ENCODE measurements around the gene NCAM1. TPM values are rescaled to one million over a fixed set of nuclear protein-coding genes. Genes with fewer than 3 reads are reported as not detected.

The NCAM1 gene
- total RNA-seq, 3 donors from 2014 or later, result 6.3 to 97.0 (median 9.3) TPM

- H3K4me3 ChIP-seq, result no peak overlapping the region
- H3K9me3 ChIP-seq, result no peaks in the 10 kb centered on the region
- H3K4me1 ChIP-seq (ENCODE audit: low read depth), result no peaks in the 10 kb centered on the region
- TF ChIP-seq CTCF (IDR thresholded peaks at IDR 0.05), result no peak
- no peak for ATAC-seq
- intact Hi-C loops (cut with DNase I, micrococcal nuclease), result no loop called here
- no peak for DNase-seq
- no peaks in the 10 kb centered on the region for H3K36me3 ChIP-seq (ENCODE audit: low read depth)
These were observed 53.9 kb downstream of the NCAM1 start for GRCh38 chr11:113015098-113015455.

- no peak for ATAC-seq
- TF ChIP-seq CTCF (IDR thresholded peaks at IDR 0.05), result no peak
- no peaks in the 10 kb centered on the region for H3K4me1 ChIP-seq (ENCODE audit: low read depth)
- intact Hi-C loops (cut with DNase I, micrococcal nuclease), result no loop called here
- no peak for DNase-seq
- no peaks in the 10 kb centered on the region for H3K9me3 ChIP-seq
- H3K36me3 ChIP-seq (ENCODE audit: low read depth), result no peaks in the 10 kb centered on the region
- H3K4me3 ChIP-seq, result no peak overlapping the region
These were observed 55.7 kb downstream of the NCAM1 start for GRCh38 chr11:113016905-113017304.

GRCh38 chr11:113018913-113019312 is 57.7 kb downstream of the NCAM1 start:
- intact Hi-C loops (cut with DNase I, micrococcal nuclease), result no loop called here
- H3K4me3 ChIP-seq, result no peak overlapping the region
- H3K4me1 ChIP-seq (ENCODE audit: low read depth), result no peaks in the 10 kb centered on the region
- H3K36me3 ChIP-seq (ENCODE audit: low read depth), result no peaks in the 10 kb centered on the region
- DNase-seq (no peak), ATAC-seq (no peak)
- no peaks in the 10 kb centered on the region for H3K9me3 ChIP-seq
- TF ChIP-seq CTCF (IDR thresholded peaks at IDR 0.05), result no peak

- ATAC-seq, result no peak
- no peaks in the 10 kb centered on the region for H3K4me1 ChIP-seq (ENCODE audit: low read depth)
- H3K36me3 ChIP-seq (ENCODE audit: low read depth), result no peaks in the 10 kb centered on the region
- no peak overlapping the region for H3K4me3 ChIP-seq
- no peak for TF ChIP-seq CTCF (IDR thresholded peaks at IDR 0.05)
- DNase-seq, result no peak
- H3K9me3 ChIP-seq, result no peaks in the 10 kb centered on the region
- intact Hi-C loops (cut with DNase I, micrococcal nuclease), result no loop called here
These were observed 58.5 kb downstream of the NCAM1 start for GRCh38 chr11:113019711-113020110.

GRCh38 chr11:113021111-113021510 is 59.9 kb downstream of the NCAM1 start:
- DNase-seq, result no peak
- no peak for ATAC-seq
- Histone ChIP-seq H3K9me3 (no peaks in the 10 kb centered on the region), H3K36me3 (ENCODE audit: low read depth) (no peaks in the 10 kb centered on the region), H3K4me1 (ENCODE audit: low read depth) (no peaks in the 10 kb centered on the region), H3K4me3 (no peak overlapping the region)
- no peak for TF ChIP-seq CTCF (IDR thresholded peaks at IDR 0.05)
- intact Hi-C loops (cut with DNase I, micrococcal nuclease), result no loop called here

- ATAC-seq, result no peak
- no peaks in the 10 kb centered on the region for H3K9me3 ChIP-seq
- intact Hi-C loops (cut with DNase I, micrococcal nuclease), result no loop called here
- H3K4me1 ChIP-seq (ENCODE audit: low read depth), result no peaks in the 10 kb centered on the region
- no peak for TF ChIP-seq CTCF (IDR thresholded peaks at IDR 0.05)
- no peak for DNase-seq
- H3K4me3 ChIP-seq, result no peak overlapping the region
- H3K36me3 ChIP-seq (ENCODE audit: low read depth), result no peaks in the 10 kb centered on the region
These were observed 61.0 kb downstream of the NCAM1 start for GRCh38 chr11:113022262-113022661.

Data from mucosa of descending colon (tissue), 3 donors.